ENCODE data around the gene ZCCHC7.
"Not testable (repeated sequence)": the region's sequence is repeated elsewhere in the genome, so short reads cannot be mapped to it uniquely, and the experiment has no call there.

ZCCHC7 gene

GRCh38 chr9:37180138-37180537, 59.8 kb downstream of the ZCCHC7 start:
- Histone ChIP-seq H3K4me1 (ENCODE audit: insufficient read depth, low read length) (no peaks in the 10 kb centered on the region), H3K9ac (ENCODE audit: low read length) (no peak overlapping the region), H3K4me3 (ENCODE audit: low read depth in 1 of 2, low read length in 2 of 2) (no peak overlapping the region)

GRCh38 chr9:37182718-37183117, 62.3 kb downstream of the ZCCHC7 start:
- Histone ChIP-seq H3K27me3 (ENCODE audit: control insufficient read depth in 1 of 2, insufficient read depth in 2 of 2, low read length in 2 of 2) (no peaks in the 10 kb centered on the region), H3K9me3 (ENCODE audit: low read length) (no peaks in the 10 kb centered on the region), H3K9ac (ENCODE audit: low read length) (no peak overlapping the region), H3K4me1 (ENCODE audit: insufficient read depth, low read length) (no peaks in the 10 kb centered on the region), H3K36me3 (ENCODE audit: insufficient read depth, low read length) (no peaks in the 10 kb centered on the region), H3K4me3 (ENCODE audit: low read depth in 1 of 2, low read length in 2 of 2) (no peak overlapping the region), H3K27ac (ENCODE audit: low read depth, low read length) (no peak overlapping the region)

More at GRCh38 chr9:37180138-37180537, 59.8 kb downstream of the ZCCHC7 start:
- no peaks in the 10 kb centered on the region for H3K9me3 ChIP-seq (ENCODE audit: low read length)
- no peak overlapping the region for H3K27ac ChIP-seq (ENCODE audit: low read depth, low read length)
- H3K27me3 ChIP-seq (ENCODE audit: control insufficient read depth in 1 of 2, insufficient read depth in 2 of 2, low read length in 2 of 2), result no peaks in the 10 kb centered on the region
- no peaks in the 10 kb centered on the region for H3K36me3 ChIP-seq (ENCODE audit: insufficient read depth, low read length)

GRCh38 chr9:37184905-37185867, 64.8 kb downstream of the ZCCHC7 start:
- H3K27me3 ChIP-seq (ENCODE audit: control insufficient read depth in 1 of 2, insufficient read depth in 2 of 2, low read length in 2 of 2), result no peaks in the 10 kb centered on the region
- H3K4me3 ChIP-seq (ENCODE audit: low read depth in 1 of 2, low read length in 2 of 2), result no peak overlapping the region
- no peaks in the 10 kb centered on the region for H3K9me3 ChIP-seq (ENCODE audit: low read length)
- no peak overlapping the region for H3K9ac ChIP-seq (ENCODE audit: low read length)
- no peaks in the 10 kb centered on the region for H3K4me1 ChIP-seq (ENCODE audit: insufficient read depth, low read length)
- H3K27ac ChIP-seq (ENCODE audit: low read depth, low read length), result no peak overlapping the region
- H3K36me3 ChIP-seq (ENCODE audit: insufficient read depth, low read length), result no peaks in the 10 kb centered on the region

- H3K9me3 ChIP-seq (ENCODE audit: low read length), result no peaks in the 10 kb centered on the region
- no peaks in the 10 kb centered on the region for H3K36me3 ChIP-seq (ENCODE audit: insufficient read depth, low read length)
- no peak overlapping the region for H3K9ac ChIP-seq (ENCODE audit: low read length)
- H3K4me3 ChIP-seq (ENCODE audit: low read depth in 1 of 2, low read length in 2 of 2), result no peak overlapping the region
- H3K4me1 ChIP-seq (ENCODE audit: insufficient read depth, low read length), result no peaks in the 10 kb centered on the region
- no peak overlapping the region for H3K27ac ChIP-seq (ENCODE audit: low read depth, low read length)
- no peaks in the 10 kb centered on the region for H3K27me3 ChIP-seq (ENCODE audit: control insufficient read depth in 1 of 2, insufficient read depth in 2 of 2, low read length in 2 of 2)
Measured at GRCh38 chr9:37187292-37187691, 66.9 kb downstream of the ZCCHC7 start.

- Histone ChIP-seq H3K27ac (ENCODE audit: low read depth, low read length) (no peak overlapping the region), H3K36me3 (ENCODE audit: insufficient read depth, low read length) (no peaks in the 10 kb centered on the region), H3K9me3 (ENCODE audit: low read length) (no peaks in the 10 kb centered on the region), H3K27me3 (ENCODE audit: control insufficient read depth in 1 of 2, insufficient read depth in 2 of 2, low read length in 2 of 2) (no peaks in the 10 kb centered on the region), H3K9ac (ENCODE audit: low read length) (no peak overlapping the region), H3K4me3 (ENCODE audit: low read depth in 1 of 2, low read length in 2 of 2) (no peak overlapping the region), H3K4me1 (ENCODE audit: insufficient read depth, low read length) (no peaks in the 10 kb centered on the region)
Measured at GRCh38 chr9:37187713-37188439, 67.5 kb downstream of the ZCCHC7 start.

GRCh38 chr9:37190739-37191138, 70.4 kb downstream of the ZCCHC7 start:
- H3K9me3 ChIP-seq (ENCODE audit: low read length); H3K27ac ChIP-seq (ENCODE audit: low read depth, low read length); H3K27me3 ChIP-seq (ENCODE audit: control insufficient read depth in 1 of 2, insufficient read depth in 2 of 2, low read length in 2 of 2); H3K4me1 ChIP-seq (ENCODE audit: insufficient read depth, low read length); H3K9ac ChIP-seq (ENCODE audit: low read length); H3K4me3 ChIP-seq (ENCODE audit: low read depth in 1 of 2, low read length in 2 of 2); H3K36me3 ChIP-seq (ENCODE audit: insufficient read depth, low read length): not testable (repeated sequence)

- Histone ChIP-seq H3K9me3 (ENCODE audit: low read length) (no peaks in the 10 kb centered on the region), H3K4me3 (ENCODE audit: low read depth in 1 of 2, low read length in 2 of 2) (no peak overlapping the region), H3K4me1 (ENCODE audit: insufficient read depth, low read length) (no peaks in the 10 kb centered on the region), H3K36me3 (ENCODE audit: insufficient read depth, low read length) (no peaks in the 10 kb centered on the region), H3K27me3 (ENCODE audit: control insufficient read depth in 1 of 2, insufficient read depth in 2 of 2, low read length in 2 of 2) (no peaks in the 10 kb centered on the region), H3K27ac (ENCODE audit: low read depth, low read length) (no peak overlapping the region), H3K9ac (ENCODE audit: low read length) (no peak overlapping the region)
Measured at GRCh38 chr9:37191403-37192089, 71.2 kb downstream of the ZCCHC7 start.

GRCh38 chr9:37192803-37193202, 72.4 kb downstream of the ZCCHC7 start:
- Histone ChIP-seq H3K27ac (ENCODE audit: low read depth, low read length) (no peak overlapping the region), H3K27me3 (ENCODE audit: control insufficient read depth in 1 of 2, insufficient read depth in 2 of 2, low read length in 2 of 2) (no peaks in the 10 kb centered on the region), H3K36me3 (ENCODE audit: insufficient read depth, low read length) (no peaks in the 10 kb centered on the region), H3K4me1 (ENCODE audit: insufficient read depth, low read length) (no peaks in the 10 kb centered on the region), H3K9me3 (ENCODE audit: low read length) (no peaks in the 10 kb centered on the region), H3K4me3 (ENCODE audit: low read depth in 1 of 2, low read length in 2 of 2) (no peak overlapping the region), H3K9ac (ENCODE audit: low read length) (no peak overlapping the region)

GRCh38 chr9:37197158-37198038, 77.0 kb downstream of the ZCCHC7 start:
- Histone ChIP-seq H3K9ac (ENCODE audit: low read length) (no peak overlapping the region), H3K9me3 (ENCODE audit: low read length) (no peaks in the 10 kb centered on the region), H3K4me1 (ENCODE audit: insufficient read depth, low read length) (no peaks in the 10 kb centered on the region), H3K27ac (ENCODE audit: low read depth, low read length) (no peak overlapping the region), H3K36me3 (ENCODE audit: insufficient read depth, low read length) (no peaks in the 10 kb centered on the region), H3K4me3 (ENCODE audit: low read depth in 1 of 2, low read length in 2 of 2) (no peak overlapping the region), H3K27me3 (ENCODE audit: control insufficient read depth in 1 of 2, insufficient read depth in 2 of 2, low read length in 2 of 2) (no peaks in the 10 kb centered on the region)

- Histone ChIP-seq H3K27me3 (ENCODE audit: control insufficient read depth in 1 of 2, insufficient read depth in 2 of 2, low read length in 2 of 2) (no peaks in the 10 kb centered on the region), H3K36me3 (ENCODE audit: insufficient read depth, low read length) (no peaks in the 10 kb centered on the region), H3K9ac (ENCODE audit: low read length) (no peak overlapping the region), H3K4me3 (ENCODE audit: low read depth in 1 of 2, low read length in 2 of 2) (no peak overlapping the region), H3K27ac (ENCODE audit: low read depth, low read length) (no peak overlapping the region), H3K4me1 (ENCODE audit: insufficient read depth, low read length) (no peaks in the 10 kb centered on the region), H3K9me3 (ENCODE audit: low read length) (no peaks in the 10 kb centered on the region)
Measured at GRCh38 chr9:37198039-37198729, 77.8 kb downstream of the ZCCHC7 start.
